CD14-positive monocyte (primary cell): ENCODE measurements around the gene CCDC15. TPM values are rescaled to one million over a fixed set of nuclear protein-coding genes. Genes with fewer than 3 reads are reported as not detected.

ENCODE experiments used
- DNase-seq, 3 donors: peaks; one replicate each; pipeline ENCODE4 v3.0.0-alpha.2; 2011 to 2022
- H2AFZ ChIP-seq: 2 replicates; pipeline ENCODE4 v1.6.0; 2012; ENCODE audit warnings: mild to moderate bottlenecking, low read depth, low read length, inconsistent platforms; ENCODE audit not compliant: insufficient read depth, poor library complexity, severe bottlenecking
- H3K27ac ChIP-seq, 2 donors: 1 replicate in 1 of 2; 2 replicates in 1 of 2; pipeline ENCODE4 v1.5.1; 2012 to 2013; ENCODE audit warnings: low read length in 2 of 2, control low read depth in 1 of 2, inconsistent platforms in 1 of 2, low read depth in 1 of 2, mild to moderate bottlenecking in 1 of 2
- H3K27me3 ChIP-seq, 2 donors: one replicate each; pipeline versions ENCODE4 v1.6.0 to v1.6.1; 2011 to 2013; ENCODE audit warnings: low read length in 2 of 2; ENCODE audit not compliant: control insufficient read depth in 2 of 2, insufficient read depth in 2 of 2
- H3K36me3 ChIP-seq, 2 donors: replicated peaks in 1 of 2; 1 replicate in 1 of 2; 2 replicates in 1 of 2; pipeline versions ENCODE4 v1.5.1 to v1.6.1; 2012 to 2013; ENCODE audit warnings: low read length in 2 of 2, control low read depth in 1 of 2, inconsistent platforms in 1 of 2, mild to moderate bottlenecking in 1 of 2; ENCODE audit not compliant: insufficient read depth in 2 of 2, control insufficient read depth in 1 of 2
- H3K4me1 ChIP-seq, 2 donors: 1 replicate in 1 of 2; 2 replicates in 1 of 2; pipeline versions ENCODE4 v1.5.1 to v1.6.1; 2012 to 2013; ENCODE audit warnings: low read length in 2 of 2, control low read depth in 1 of 2, inconsistent platforms in 1 of 2, mild to moderate bottlenecking in 1 of 2, moderate library complexity in 1 of 2; ENCODE audit not compliant: insufficient read depth in 2 of 2, control insufficient read depth in 1 of 2
- H3K4me2 ChIP-seq: replicated peaks from 2 replicates; pipeline ENCODE3; 2012; ENCODE audit warnings: low read length, moderate library complexity, mild to moderate bottlenecking; ENCODE audit not compliant: poor library complexity, severe bottlenecking; ENCODE audit errors: extremely low read depth
- H3K4me3 ChIP-seq, 3 experiments: fragments of 200-600 bp in 1 of 3; sonication (generic) in 1 of 3; replicated peaks in 1 of 3; 1 replicate in 2 of 3; 2 replicates in 1 of 3; pipeline ENCODE4 v1.5.1; 2011 to 2013; ENCODE audit warnings: low read length in 3 of 3, mild to moderate bottlenecking in 3 of 3, control low read depth in 2 of 3, low read depth in 2 of 3, inconsistent platforms in 1 of 3, moderate library complexity in 1 of 3
- H3K79me2 ChIP-seq: 2 replicates; pipeline ENCODE4 v1.6.0; 2012; ENCODE audit warnings: mild to moderate bottlenecking, control low read depth, inconsistent platforms, low read length, moderate library complexity; ENCODE audit not compliant: insufficient read depth
- H3K9ac ChIP-seq: 2 replicates; pipeline ENCODE4 v1.6.0; 2017; ENCODE audit warnings: low read length, mild to moderate bottlenecking; ENCODE audit not compliant: insufficient read depth, poor library complexity, severe bottlenecking
- H3K9me3 ChIP-seq, 2 donors: replicated peaks in 1 of 2; 1 replicate in 1 of 2; 2 replicates in 1 of 2; pipeline versions ENCODE4 v1.5.1 to v1.6.1; 2012 to 2013; ENCODE audit warnings: low read length in 2 of 2, control low read depth in 1 of 2; ENCODE audit not compliant: control insufficient read depth in 1 of 2, insufficient read depth in 1 of 2
- H4K20me1 ChIP-seq: 2 replicates; pipeline ENCODE4 v1.6.0; 2012; ENCODE audit warnings: mild to moderate bottlenecking, low read length, control low read depth, moderate library complexity; ENCODE audit not compliant: insufficient read depth
- H3K27ac Mint-ChIP-seq, 7 donors: one replicate each; pipeline ENCODE4 v1.8.0; 2020; ENCODE audit warnings: mild to moderate bottlenecking in 7 of 7, mixed read lengths in 7 of 7, moderate library complexity in 6 of 7, inconsistent platforms in 2 of 7
- H3K27me3 Mint-ChIP-seq, 3 donors: one replicate each; pipeline ENCODE4 v1.8.0; 2021 to 2022; ENCODE audit warnings: low read depth in 3 of 3, mild to moderate bottlenecking in 3 of 3, mixed read lengths in 3 of 3, moderate library complexity in 3 of 3, inconsistent platforms in 1 of 3
- H3K36me3 Mint-ChIP-seq, 2 donors: one replicate each; pipeline ENCODE4 v1.8.0; 2020; ENCODE audit warnings: mixed read lengths in 2 of 2, inconsistent platforms in 1 of 2, mild to moderate bottlenecking in 1 of 2
- H3K4me1 Mint-ChIP-seq: one replicate; pipeline ENCODE4 v1.8.0; 2020; ENCODE audit warnings: mild to moderate bottlenecking, mixed read lengths
- H3K4me3 Mint-ChIP-seq, 2 donors: one replicate each; pipeline ENCODE4 v1.8.0; 2020; ENCODE audit warnings: mild to moderate bottlenecking in 2 of 2, mixed read lengths in 2 of 2, moderate library complexity in 1 of 2
- H3K9me3 Mint-ChIP-seq, 7 donors: one replicate each; pipeline ENCODE4 v1.8.0; 2020 to 2022; ENCODE audit warnings: mixed read lengths in 7 of 7, mild to moderate bottlenecking in 6 of 7, moderate library complexity in 6 of 7, inconsistent platforms in 2 of 7
- CTCF ChIP-seq: fragments of 200-600 bp; IDR thresholded peaks from one replicate; pipeline ENCODE4 v1.8.0; 2022; ENCODE audit warnings: antibody characterized with exemption, mild to moderate bottlenecking
- WGBS: methylation state at CpG from one replicate; pipeline ENCODE4 v1.1.5; 2013; ENCODE audit warnings: missing lambda C conversion rate; ENCODE audit not compliant: insufficient coverage; 5-methylcytosine and 5-hydroxymethylcytosine counted together
- intact Hi-C, 2 donors: fragments of 100-400 bp; cut with micrococcal nuclease; formaldehyde crosslinking; loops; one replicate each; pipeline versions ENCODE4 v1.15.0 to v1.15.1; 2023
- polyA plus RNA-seq, 3 donors: library from polyadenylated mRNA; depleted of rRNA in 1 of 3; unstranded in 2 of 3; stranded (reverse) in 1 of 3; fragments of 300-500 nt in 2 of 3; fragments of >200 nt in 1 of 3; fragmentation: Illumina TruSeq in 2 of 3; gene quantifications; 1 replicate in 2 of 3; 2 replicates in 1 of 3; pipeline ENCODE4 v1.2.3, GENCODE V29; 2012 to 2021

The CCDC15 gene
- polyA plus RNA-seq, 3 donors: 0.24 to 0.32 (median 0.28) TPM

DNA sequence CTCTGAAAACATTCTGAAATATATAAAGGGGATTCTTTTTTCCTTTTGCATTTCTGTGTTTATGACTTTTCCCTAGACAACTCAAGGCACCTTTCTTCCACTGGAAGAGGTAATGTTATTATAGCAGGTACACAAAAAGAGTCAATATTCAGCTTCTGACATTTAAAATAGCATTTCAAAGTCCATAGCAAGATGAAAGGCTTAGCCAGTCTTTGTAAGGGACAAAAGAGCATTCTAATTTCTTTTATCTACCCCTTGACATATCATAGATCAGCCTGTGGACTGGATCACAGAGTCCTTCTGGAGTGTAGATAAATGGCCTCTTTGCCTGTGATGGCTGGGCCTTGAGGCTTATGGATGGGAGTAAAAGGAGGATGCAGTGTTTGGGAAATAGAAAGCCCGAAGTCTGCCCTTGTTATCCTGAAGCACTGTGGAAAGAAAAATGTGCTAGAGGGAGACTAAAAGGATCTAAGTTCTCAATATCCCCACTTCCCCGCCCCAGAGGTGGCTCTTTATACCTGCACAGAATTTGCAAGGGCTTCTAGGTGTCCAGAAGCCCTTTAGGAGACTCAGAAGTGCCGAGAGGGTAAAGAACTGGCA lies 16.6 kb upstream of the CCDC15 start:
- 40% methylated on average over 1 of the region's 3 CpGs for WGBS
- H3K9me3 ChIP-seq: peaks cover 0 to 5% of the 10 kb centered on the region in 2 donors
- Mint-ChIP-seq H3K36me3 (no peaks in the 10 kb centered on the region), H3K9me3 (peaks cover 2 to 13% (median 5%) of the 10 kb centered on the region in 7 donors), H3K27me3 (peaks cover 2 to 8% (median 5%) of the 10 kb centered on the region in 3 donors), H3K4me1 (no peaks in the 10 kb centered on the region), H3K4me3 (no peak overlapping the region), H3K27ac (no peak overlapping the region)
- H3K36me3 ChIP-seq: no peaks in the 10 kb centered on the region
- H3K4me2 ChIP-seq: no peak overlapping the region
- no peak overlapping the region for H2AFZ ChIP-seq
- no peaks in the 10 kb centered on the region for H3K4me1 ChIP-seq
- no peaks in the 10 kb centered on the region for H3K79me2 ChIP-seq
- peaks cover 0 to 2% of the 10 kb centered on the region in 2 donors for H3K27me3 ChIP-seq
- no peak overlapping the region for H3K27ac ChIP-seq
- no peak overlapping the region for H3K9ac ChIP-seq
- no peaks in the 10 kb centered on the region for H4K20me1 ChIP-seq
- no peak overlapping the region for H3K4me3 ChIP-seq
- no peak for DNase-seq
- intact Hi-C loops: no loop called here
- no peak for TF ChIP-seq CTCF

- WGBS: 100% methylated on average over 2 of the region's 6 CpGs
Measured at GRCh38 chr11:124938206-124938765, 15.7 kb upstream of the CCDC15 start.

More at GRCh38 chr11:124938206-124938765, 15.7 kb upstream of the CCDC15 start:
- peaks cover 0 to 5% of the 10 kb centered on the region in 2 donors for H3K9me3 ChIP-seq
- Mint-ChIP-seq H3K4me1 (no peaks in the 10 kb centered on the region), H3K27me3 (peaks cover 2 to 8% (median 6%) of the 10 kb centered on the region in 3 donors), H3K27ac (peak overlapping the region in 1 of 7 donors; percentile 26), H3K36me3 (no peaks in the 10 kb centered on the region), H3K9me3 (peaks cover 2 to 13% (median 5%) of the 10 kb centered on the region in 7 donors), H3K4me3 (no peak overlapping the region)
- H4K20me1 ChIP-seq: no peaks in the 10 kb centered on the region
- H3K36me3 ChIP-seq: no peaks in the 10 kb centered on the region
- peaks cover 0 to 2% of the 10 kb centered on the region in 2 donors for H3K27me3 ChIP-seq
- no peak overlapping the region for H2AFZ ChIP-seq
- H3K4me1 ChIP-seq: no peaks in the 10 kb centered on the region
- intact Hi-C loops: no loop called here
- no peak for TF ChIP-seq CTCF
- no peak overlapping the region for H3K4me3 ChIP-seq
- H3K27ac ChIP-seq: no peak overlapping the region
- no peak overlapping the region for H3K4me2 ChIP-seq
- H3K79me2 ChIP-seq: no peaks in the 10 kb centered on the region
- no peak for DNase-seq
- H3K9ac ChIP-seq: no peak overlapping the region
